ENCODE measurements around the gene C20orf144. TPM values are rescaled to one million over a fixed set of nuclear protein-coding genes. Genes with fewer than 3 reads are reported as not detected.

Gene C20orf144
- total and polyA plus RNA-seq, 9 of the 15 experiments (the other 6 are each of a cell fraction or from before 2014, with no cell fraction given) = 0.04 to 0.23 (median 0.11) TPM; not detected in 2

DNA sequence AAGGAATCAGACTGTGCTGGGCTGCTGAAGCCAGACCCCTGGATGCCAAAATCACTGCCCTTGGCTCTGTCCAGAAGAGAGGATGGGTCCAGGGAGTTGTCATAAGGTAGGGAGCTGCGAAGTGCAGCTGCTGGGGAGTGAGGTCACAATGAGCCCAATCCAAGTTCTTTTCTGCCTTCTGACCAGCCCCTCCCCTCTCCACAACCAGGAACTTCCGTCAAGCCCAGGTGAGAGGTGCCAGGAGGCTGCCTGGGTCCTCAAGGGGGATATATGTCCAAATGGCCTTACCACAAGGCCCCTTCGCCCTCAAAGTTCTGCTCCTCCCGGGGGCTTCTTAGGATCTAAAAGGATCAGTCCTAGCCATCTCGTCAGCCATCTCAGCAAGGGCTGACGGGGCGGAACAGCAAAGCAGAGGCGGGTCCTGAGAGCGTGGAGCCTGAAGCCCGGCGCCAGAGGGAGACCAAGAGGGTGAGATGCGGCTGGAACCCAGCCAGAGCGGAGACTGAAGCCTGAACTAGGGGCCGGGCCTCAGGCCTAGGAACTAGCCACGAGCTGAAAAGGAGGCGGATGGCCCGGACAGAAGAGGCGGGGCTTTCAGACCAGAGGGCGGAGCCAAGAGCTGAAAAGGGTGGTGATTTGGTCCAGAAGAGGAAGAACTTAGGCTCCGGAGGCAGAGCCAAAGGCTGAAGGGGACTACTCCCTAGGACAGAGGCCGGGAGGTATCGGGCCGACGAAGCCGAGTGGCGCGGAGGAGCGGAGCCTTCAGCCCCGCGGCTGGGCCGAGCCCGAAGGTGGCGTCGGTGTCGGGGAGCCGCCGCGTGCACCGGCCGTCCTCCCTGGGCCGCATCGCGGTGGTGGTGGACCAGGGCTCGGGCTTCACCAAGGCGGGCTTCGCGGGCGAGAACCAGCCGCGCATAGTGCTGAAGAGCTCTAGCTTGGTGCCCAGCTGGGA, 4.4 kb downstream of the C20orf144 start, which contains the start of gene ACTL10 (continued):
- TF ChIP-seq EP400 (IDR thresholded peaks at IDR 0.05) (peak; percentile 41; the same call in 1 of the 2 replicates), SMARCE1 (IDR thresholded peaks at IDR 0.05) (no peak), HDAC8 (tag; IDR thresholded peaks at IDR 0.05) (no peak), CEBPG (CRISPR knock-in tag; IDR thresholded peaks at IDR 0.05) (no peak), CEBPG (tag; conservative IDR thresholded peaks at IDR 0.05 in 1 of 2, IDR thresholded peaks at IDR 0.05 in 1 of 2) (no peak), ZNF140 (CRISPR knock-in tag; IDR thresholded peaks at IDR 0.05) (no peak), MED1 (CRISPR knock-in tag; IDR thresholded peaks at IDR 0.05; ENCODE audit: borderline replicate concordance) (no peak), MXI1 (IDR thresholded peaks at IDR 0.05; ENCODE audit: low read depth, low read length) (no peak), TFAM (CRISPR knock-in tag; conservative IDR thresholded peaks at IDR 0.05) (no peak), PCBP1 (IDR thresholded peaks at IDR 0.05; ENCODE audit: low read depth, low read length, poor library complexity, severe bottlenecking) (no peak), HDAC3 (IDR thresholded peaks at IDR 0.05; ENCODE audit: borderline replicate concordance, partially characterized antibody) (no peak)
- TF ChIP-seq, protein P1, sequence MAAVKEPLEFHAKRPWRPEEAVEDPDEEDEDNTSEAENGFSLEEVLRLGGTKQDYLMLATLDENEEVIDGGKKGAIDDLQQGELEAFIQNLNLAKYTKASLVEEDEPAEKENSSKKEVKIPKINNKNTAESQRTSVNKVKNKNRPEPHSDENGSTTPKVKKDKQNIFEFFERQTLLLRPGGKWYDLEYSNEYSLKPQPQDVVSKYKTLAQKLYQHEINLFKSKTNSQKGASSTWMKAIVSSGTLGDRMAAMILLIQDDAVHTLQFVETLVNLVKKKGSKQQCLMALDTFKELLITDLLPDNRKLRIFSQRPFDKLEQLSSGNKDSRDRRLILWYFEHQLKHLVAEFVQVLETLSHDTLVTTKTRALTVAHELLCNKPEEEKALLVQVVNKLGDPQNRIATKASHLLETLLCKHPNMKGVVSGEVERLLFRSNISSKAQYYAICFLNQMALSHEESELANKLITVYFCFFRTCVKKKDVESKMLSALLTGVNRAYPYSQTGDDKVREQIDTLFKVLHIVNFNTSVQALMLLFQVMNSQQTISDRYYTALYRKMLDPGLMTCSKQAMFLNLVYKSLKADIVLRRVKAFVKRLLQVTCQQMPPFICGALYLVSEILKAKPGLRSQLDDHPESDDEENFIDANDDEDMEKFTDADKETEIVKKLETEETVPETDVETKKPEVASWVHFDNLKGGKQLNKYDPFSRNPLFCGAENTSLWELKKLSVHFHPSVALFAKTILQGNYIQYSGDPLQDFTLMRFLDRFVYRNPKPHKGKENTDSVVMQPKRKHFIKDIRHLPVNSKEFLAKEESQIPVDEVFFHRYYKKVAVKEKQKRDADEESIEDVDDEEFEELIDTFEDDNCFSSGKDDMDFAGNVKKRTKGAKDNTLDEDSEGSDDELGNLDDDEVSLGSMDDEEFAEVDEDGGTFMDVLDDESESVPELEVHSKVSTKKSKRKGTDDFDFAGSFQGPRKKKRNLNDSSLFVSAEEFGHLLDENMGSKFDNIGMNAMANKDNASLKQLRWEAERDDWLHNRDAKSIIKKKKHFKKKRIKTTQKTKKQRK (IDR thresholded peaks at IDR 0.05; ENCODE audit: borderline replicate concordance, low read depth, low read length) = no peak
- TF ChIP-seq, protein P2, sequence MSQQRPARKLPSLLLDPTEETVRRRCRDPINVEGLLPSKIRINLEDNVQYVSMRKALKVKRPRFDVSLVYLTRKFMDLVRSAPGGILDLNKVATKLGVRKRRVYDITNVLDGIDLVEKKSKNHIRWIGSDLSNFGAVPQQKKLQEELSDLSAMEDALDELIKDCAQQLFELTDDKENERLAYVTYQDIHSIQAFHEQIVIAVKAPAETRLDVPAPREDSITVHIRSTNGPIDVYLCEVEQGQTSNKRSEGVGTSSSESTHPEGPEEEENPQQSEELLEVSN (IDR thresholded peaks at IDR 0.05; ENCODE audit: borderline replicate concordance in 1 of 2, extremely low read depth in 1 of 2, insufficient read depth in 1 of 2, insufficient read length in 1 of 2, low read depth in 1 of 2, low read length in 1 of 2, poor library complexity in 1 of 2, severe bottlenecking in 1 of 2) = peak; percentile 5 to 43
- TF ChIP-seq, protein P3, sequence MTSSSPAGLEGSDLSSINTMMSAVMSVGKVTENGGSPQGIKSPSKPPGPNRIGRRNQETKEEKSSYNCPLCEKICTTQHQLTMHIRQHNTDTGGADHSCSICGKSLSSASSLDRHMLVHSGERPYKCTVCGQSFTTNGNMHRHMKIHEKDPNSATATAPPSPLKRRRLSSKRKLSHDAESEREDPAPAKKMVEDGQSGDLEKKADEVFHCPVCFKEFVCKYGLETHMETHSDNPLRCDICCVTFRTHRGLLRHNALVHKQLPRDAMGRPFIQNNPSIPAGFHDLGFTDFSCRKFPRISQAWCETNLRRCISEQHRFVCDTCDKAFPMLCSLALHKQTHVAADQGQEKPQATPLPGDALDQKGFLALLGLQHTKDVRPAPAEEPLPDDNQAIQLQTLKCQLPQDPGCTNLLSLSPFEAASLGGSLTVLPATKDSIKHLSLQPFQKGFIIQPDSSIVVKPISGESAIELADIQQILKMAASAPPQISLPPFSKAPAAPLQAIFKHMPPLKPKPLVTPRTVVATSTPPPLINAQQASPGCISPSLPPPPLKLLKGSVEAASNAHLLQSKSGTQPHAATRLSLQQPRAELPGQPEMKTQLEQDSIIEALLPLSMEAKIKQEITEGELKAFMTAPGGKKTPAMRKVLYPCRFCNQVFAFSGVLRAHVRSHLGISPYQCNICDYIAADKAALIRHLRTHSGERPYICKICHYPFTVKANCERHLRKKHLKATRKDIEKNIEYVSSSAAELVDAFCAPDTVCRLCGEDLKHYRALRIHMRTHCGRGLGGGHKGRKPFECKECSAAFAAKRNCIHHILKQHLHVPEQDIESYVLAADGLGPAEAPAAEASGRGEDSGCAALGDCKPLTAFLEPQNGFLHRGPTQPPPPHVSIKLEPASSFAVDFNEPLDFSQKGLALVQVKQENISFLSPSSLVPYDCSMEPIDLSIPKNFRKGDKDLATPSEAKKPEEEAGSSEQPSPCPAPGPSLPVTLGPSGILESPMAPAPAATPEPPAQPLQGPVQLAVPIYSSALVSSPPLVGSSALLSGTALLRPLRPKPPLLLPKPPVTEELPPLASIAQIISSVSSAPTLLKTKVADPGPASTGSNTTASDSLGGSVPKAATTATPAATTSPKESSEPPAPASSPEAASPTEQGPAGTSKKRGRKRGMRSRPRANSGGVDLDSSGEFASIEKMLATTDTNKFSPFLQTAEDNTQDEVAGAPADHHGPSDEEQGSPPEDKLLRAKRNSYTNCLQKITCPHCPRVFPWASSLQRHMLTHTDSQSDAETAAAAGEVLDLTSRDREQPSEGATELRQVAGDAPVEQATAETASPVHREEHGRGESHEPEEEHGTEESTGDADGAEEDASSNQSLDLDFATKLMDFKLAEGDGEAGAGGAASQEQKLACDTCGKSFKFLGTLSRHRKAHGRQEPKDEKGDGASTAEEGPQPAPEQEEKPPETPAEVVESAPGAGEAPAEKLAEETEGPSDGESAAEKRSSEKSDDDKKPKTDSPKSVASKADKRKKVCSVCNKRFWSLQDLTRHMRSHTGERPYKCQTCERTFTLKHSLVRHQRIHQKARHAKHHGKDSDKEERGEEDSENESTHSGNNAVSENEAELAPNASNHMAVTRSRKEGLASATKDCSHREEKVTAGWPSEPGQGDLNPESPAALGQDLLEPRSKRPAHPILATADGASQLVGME (CRISPR knock-in tag; IDR thresholded peaks at IDR 0.05) = peak; percentile 53; the same call in 1 of the 2 replicates

Measured in K562 (cell line).